Measurements from ENCODE around the gene NOG. TPM values are rescaled to one million over a fixed set of nuclear protein-coding genes. Genes with fewer than 3 reads are reported as not detected.

NOG gene
- total RNA-seq, 1 donor from 2014 or later: 2.3 TPM

- DNase-seq (no peak), ATAC-seq (no peak)
- Histone ChIP-seq H3K27me3 (peaks cover 65% of the 10 kb centered on the region), H3K9me3 (no peaks in the 10 kb centered on the region), H3K4me1 (peaks cover 28% of the 10 kb centered on the region), H3K36me3 (no peaks in the 10 kb centered on the region), H3K4me3 (no peak overlapping the region), H3K27ac (no peak overlapping the region)
- no peak for TF ChIP-seq CTCF (IDR thresholded peaks at IDR 0.05)
- intact Hi-C loops (cut with DNase I): loop anchor here (10.0 kb wide), 1 partner anchor 116 kb away; no protein-coding TSS in a partner anchor
These were observed 5.0 kb downstream of the NOG start for GRCh38 chr17:56598466-56598865.

- H3K9me3 ChIP-seq: no peaks in the 10 kb centered on the region
- ATAC-seq: no peak
- H3K27me3 ChIP-seq: peaks cover 59% of the 10 kb centered on the region
- H3K4me3 ChIP-seq: no peak overlapping the region
- no peak for TF ChIP-seq CTCF (IDR thresholded peaks at IDR 0.05)
- H3K27ac ChIP-seq: no peak overlapping the region
- DNase-seq: no peak
- intact Hi-C loops (cut with DNase I): loop anchor here (10.0 kb wide), 1 partner anchor 116 kb away; no protein-coding TSS in a partner anchor
- peaks cover 28% of the 10 kb centered on the region for H3K4me1 ChIP-seq
- H3K36me3 ChIP-seq: no peaks in the 10 kb centered on the region
These were observed 5.6 kb downstream of the NOG start for GRCh38 chr17:56599088-56599487.

GRCh38 chr17:56599566-56599965, 6.1 kb downstream of the NOG start:
- peaks cover 54% of the 10 kb centered on the region for H3K27me3 ChIP-seq
- intact Hi-C loops (cut with DNase I): loop anchor here (10.0 kb wide), 1 partner anchor 115 kb away; no protein-coding TSS in a partner anchor
- no peak for TF ChIP-seq CTCF (IDR thresholded peaks at IDR 0.05)

GRCh38 chr17:56600256-56600655, 6.8 kb downstream of the NOG start:
- H3K4me1 ChIP-seq: peaks cover 22% of the 10 kb centered on the region
- no peak for ATAC-seq
- TF ChIP-seq CTCF (IDR thresholded peaks at IDR 0.05): no peak
- no peak overlapping the region for H3K27ac ChIP-seq
- H3K36me3 ChIP-seq: no peaks in the 10 kb centered on the region
- H3K9me3 ChIP-seq: no peaks in the 10 kb centered on the region
- peaks cover 50% of the 10 kb centered on the region for H3K27me3 ChIP-seq
- DNase-seq: no peak
- intact Hi-C loops (cut with DNase I): no loop called here
- H3K4me3 ChIP-seq: no peak overlapping the region

More at GRCh38 chr17:56599566-56599965, 6.1 kb downstream of the NOG start:
- no peak overlapping the region for H3K4me3 ChIP-seq
- H3K4me1 ChIP-seq: peaks cover 26% of the 10 kb centered on the region
- no peak for ATAC-seq
- H3K36me3 ChIP-seq: no peaks in the 10 kb centered on the region
- no peaks in the 10 kb centered on the region for H3K9me3 ChIP-seq
- DNase-seq: no peak
- no peak overlapping the region for H3K27ac ChIP-seq

GRCh38 chr17:56601591-56601990, 8.1 kb downstream of the NOG start:
- Histone ChIP-seq H3K4me3 (no peak overlapping the region), H3K27ac (no peak overlapping the region), H3K36me3 (no peaks in the 10 kb centered on the region), H3K27me3 (peaks cover 39% of the 10 kb centered on the region), H3K4me1 (peaks cover 14% of the 10 kb centered on the region), H3K9me3 (no peaks in the 10 kb centered on the region)
- ATAC-seq (no peak), DNase-seq (no peak)
- intact Hi-C loops (cut with DNase I): no loop called here
- no peak for TF ChIP-seq CTCF (IDR thresholded peaks at IDR 0.05)
